Chondrocyte (in vitro differentiated cells): ENCODE data around the gene QSOX2. TPM values are rescaled to one million over a fixed set of nuclear protein-coding genes. Genes with fewer than 3 reads are reported as not detected.

ENCODE experiments used
- DNase-seq: peaks from one replicate; pipeline ENCODE4 v3.0.0; 2021; ENCODE audit warnings: mixed read lengths, low spot score
- H3K27ac Mint-ChIP-seq: one replicate; pipeline ENCODE4 v1.8.0; 2021; ENCODE audit warnings: mild to moderate bottlenecking, moderate library complexity, mixed read lengths; ENCODE audit not compliant: unreplicated experiment
- H3K27me3 Mint-ChIP-seq: 2 replicates; pipeline ENCODE4 v1.8.0; 2021; ENCODE audit warnings: low read depth, mixed read lengths
- H3K36me3 Mint-ChIP-seq: 2 replicates; pipeline ENCODE4 v1.8.0; 2021; ENCODE audit warnings: low read depth, mixed read lengths
- H3K4me1 Mint-ChIP-seq: 2 replicates; pipeline ENCODE4 v1.8.0; 2021; ENCODE audit warnings: low read depth, mild to moderate bottlenecking, mixed read lengths
- H3K4me3 Mint-ChIP-seq: one replicate; pipeline ENCODE4 v1.8.0; 2021; ENCODE audit warnings: mild to moderate bottlenecking, moderate library complexity, mixed read lengths; ENCODE audit not compliant: unreplicated experiment
- H3K9me3 Mint-ChIP-seq: 2 replicates; pipeline ENCODE4 v1.8.0; 2021; ENCODE audit warnings: low read depth, mixed read lengths
- total RNA-seq: library from RNA; stranded (reverse); gene quantifications from 3 replicates; pipeline ENCODE4 v1.2.1, GENCODE V29; 2021
- TF ChIP-seq, protein P1 (sequence below): fragments of 200-600 bp; sonication (generic); IDR thresholded peaks from 2 replicates; pipeline ENCODE4 v1.5.0; 2021; ENCODE audit warnings: antibody characterized with exemption, mild to moderate bottlenecking, moderate library complexity

Gene QSOX2
- total RNA-seq, 1 donor from 2014 or later, result 14.3 TPM

DNA sequence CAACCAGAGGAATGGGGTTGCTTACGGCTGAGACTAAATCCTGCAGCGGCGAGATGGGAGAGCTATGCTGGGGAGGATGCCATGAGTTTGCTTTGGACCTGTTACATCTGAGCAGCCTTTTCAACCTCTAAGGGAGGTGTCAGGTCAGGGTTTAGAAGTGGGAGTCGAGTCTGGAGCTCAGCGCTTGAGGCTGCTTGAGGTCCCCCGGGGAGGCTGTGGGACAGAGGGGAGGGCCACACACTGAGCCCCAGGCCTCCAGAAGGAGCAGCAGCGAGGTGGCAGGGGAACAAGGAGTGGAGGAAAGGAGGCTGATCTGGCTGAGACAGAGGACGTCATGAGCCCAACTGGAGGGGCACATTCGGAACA, 1.9 kb upstream of the QSOX2 start:
- Mint-ChIP-seq H3K27ac (no peak overlapping the region), H3K27me3 (no peaks in the 10 kb centered on the region), H3K9me3 (no peaks in the 10 kb centered on the region), H3K36me3 (no peaks in the 10 kb centered on the region), H3K4me1 (peaks cover 24% of the 10 kb centered on the region), H3K4me3 (no peak overlapping the region)
- TF ChIP-seq, protein P1, sequence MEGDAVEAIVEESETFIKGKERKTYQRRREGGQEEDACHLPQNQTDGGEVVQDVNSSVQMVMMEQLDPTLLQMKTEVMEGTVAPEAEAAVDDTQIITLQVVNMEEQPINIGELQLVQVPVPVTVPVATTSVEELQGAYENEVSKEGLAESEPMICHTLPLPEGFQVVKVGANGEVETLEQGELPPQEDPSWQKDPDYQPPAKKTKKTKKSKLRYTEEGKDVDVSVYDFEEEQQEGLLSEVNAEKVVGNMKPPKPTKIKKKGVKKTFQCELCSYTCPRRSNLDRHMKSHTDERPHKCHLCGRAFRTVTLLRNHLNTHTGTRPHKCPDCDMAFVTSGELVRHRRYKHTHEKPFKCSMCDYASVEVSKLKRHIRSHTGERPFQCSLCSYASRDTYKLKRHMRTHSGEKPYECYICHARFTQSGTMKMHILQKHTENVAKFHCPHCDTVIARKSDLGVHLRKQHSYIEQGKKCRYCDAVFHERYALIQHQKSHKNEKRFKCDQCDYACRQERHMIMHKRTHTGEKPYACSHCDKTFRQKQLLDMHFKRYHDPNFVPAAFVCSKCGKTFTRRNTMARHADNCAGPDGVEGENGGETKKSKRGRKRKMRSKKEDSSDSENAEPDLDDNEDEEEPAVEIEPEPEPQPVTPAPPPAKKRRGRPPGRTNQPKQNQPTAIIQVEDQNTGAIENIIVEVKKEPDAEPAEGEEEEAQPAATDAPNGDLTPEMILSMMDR, result no peak
- no peak for DNase-seq

DNA sequence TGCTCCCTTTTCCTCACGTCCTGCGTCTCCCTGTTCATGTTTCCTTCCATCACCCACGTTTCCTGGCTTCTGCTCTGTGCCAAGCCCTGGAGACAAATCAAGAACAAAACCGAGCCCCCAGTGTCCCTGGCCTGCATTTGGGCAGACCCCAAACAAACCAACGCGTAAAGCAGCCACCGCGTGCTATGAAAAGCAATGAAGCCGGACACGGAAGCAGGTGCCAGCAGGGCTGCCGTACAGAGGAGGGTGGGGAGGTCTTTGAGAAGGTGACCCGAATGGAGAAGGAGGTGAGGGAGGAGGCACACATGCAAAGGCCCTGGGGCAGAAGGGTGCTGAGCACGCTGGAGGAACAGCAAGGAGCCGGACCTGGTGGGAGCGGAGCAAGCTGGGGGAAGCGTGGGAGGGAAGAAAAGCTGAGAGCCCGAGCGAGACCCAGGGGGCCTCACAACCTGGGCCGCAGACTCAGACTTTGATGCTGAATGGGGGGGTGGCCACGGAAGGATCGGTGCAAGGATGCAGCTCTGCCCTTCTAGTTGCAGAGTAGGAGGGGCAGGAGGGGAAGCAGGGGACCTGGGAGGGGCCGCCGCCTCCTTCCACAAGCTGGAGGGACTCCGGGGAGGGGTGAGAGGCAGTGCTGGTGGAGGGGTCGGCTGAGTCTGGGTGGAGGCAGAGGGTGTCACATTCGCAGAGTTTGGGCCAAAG, 1.4 kb upstream of the QSOX2 start:
- no peaks in the 10 kb centered on the region for H3K27me3 Mint-ChIP-seq
- H3K4me1 Mint-ChIP-seq, result peaks cover 24% of the 10 kb centered on the region
- no peak overlapping the region for H3K4me3 Mint-ChIP-seq
- no peaks in the 10 kb centered on the region for H3K9me3 Mint-ChIP-seq
- DNase-seq, result no peak
- no peak overlapping the region for H3K27ac Mint-ChIP-seq
- TF ChIP-seq, protein P1, result no peak
- no peaks in the 10 kb centered on the region for H3K36me3 Mint-ChIP-seq

DNA sequence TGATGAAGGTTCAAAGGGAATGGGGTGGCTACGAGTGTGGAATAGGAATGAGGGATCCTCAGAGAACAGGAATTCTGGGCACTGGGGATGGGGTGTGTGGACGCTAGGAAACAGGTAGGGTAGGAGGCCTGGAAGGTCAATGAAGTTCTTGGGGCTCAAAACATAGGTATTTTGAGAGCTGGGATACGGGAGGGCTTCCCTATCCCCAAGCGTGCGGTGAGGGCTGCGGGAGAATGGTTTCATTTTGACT, 718 bp downstream of the QSOX2 start:
- H3K4me1 Mint-ChIP-seq, result peaks cover 24% of the 10 kb centered on the region
- TF ChIP-seq, protein P1, result no peak
- H3K4me3 Mint-ChIP-seq, result peak overlapping the region; percentile 80
- peak overlapping the region; percentile 77 for H3K27ac Mint-ChIP-seq
- no peaks in the 10 kb centered on the region for H3K27me3 Mint-ChIP-seq
- H3K36me3 Mint-ChIP-seq, result no peaks in the 10 kb centered on the region
- DNase-seq, result no peak
- H3K9me3 Mint-ChIP-seq, result no peaks in the 10 kb centered on the region

DNA sequence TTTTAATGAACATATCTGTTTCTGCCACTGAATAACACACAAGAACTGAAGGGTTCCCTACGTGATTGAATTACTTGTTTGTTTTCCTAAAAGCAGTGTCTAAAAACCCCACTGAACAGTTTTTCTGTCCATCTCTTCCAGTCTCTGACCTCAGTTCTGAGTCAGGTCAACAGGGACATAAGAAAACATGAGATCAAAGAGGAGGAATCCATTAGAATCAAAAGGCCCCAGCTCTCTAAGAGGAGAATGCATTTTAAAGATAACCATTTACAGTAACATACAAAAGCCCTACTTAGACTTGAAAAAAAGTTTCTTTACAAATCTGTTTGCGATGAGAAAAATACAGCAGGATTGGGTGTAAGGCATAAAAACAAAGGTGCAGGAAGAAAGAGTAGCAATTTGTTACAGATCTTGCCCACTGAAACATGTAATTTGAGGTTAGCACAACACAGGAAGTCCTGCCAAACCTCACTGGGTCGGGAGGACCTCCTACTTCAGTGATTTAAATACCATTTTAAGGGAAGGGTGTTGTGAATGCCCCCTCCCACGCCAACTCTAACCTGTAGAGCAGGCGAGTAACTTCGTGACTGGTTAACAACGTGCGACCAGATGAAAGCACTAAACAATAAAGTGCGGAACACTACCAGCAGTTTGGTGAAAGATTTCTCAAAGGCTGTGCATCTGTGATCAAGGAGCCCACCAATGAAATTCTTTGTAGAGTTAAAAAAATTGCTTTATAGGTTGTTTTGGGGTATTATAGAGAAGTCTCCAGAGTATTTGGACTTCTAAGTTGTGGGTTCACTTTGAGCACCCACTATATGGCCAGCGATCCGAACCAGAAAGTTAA, 1.3 kb downstream of the QSOX2 start:
- peaks cover 24% of the 10 kb centered on the region for H3K4me1 Mint-ChIP-seq
- H3K36me3 Mint-ChIP-seq, result no peaks in the 10 kb centered on the region
- peak overlapping the region; percentile 80 for H3K4me3 Mint-ChIP-seq
- TF ChIP-seq, protein P1, result no peak
- no peak for DNase-seq
- peak overlapping the region; percentile 77 for H3K27ac Mint-ChIP-seq
- H3K9me3 Mint-ChIP-seq, result no peaks in the 10 kb centered on the region
- no peaks in the 10 kb centered on the region for H3K27me3 Mint-ChIP-seq

DNA sequence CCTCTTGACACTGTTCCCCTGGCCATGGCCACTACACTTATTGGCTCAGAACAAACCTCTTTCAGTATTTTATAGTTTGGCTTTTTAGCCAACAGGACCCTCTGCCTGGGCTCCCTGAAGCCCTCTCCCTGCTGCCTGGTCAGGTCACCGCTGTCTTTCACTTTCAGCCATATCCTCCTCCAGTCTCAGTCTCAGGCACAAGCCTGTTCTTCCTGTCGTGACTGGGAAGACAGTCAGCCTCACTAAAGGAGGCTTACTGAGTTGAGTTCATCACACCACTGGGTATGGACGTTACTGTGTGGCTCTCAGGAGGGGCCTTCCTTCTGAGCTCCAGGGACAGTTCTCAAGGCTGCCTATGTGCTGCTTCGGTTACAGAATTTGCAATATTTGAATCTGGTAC, 2.0 kb downstream of the QSOX2 start:
- Mint-ChIP-seq H3K4me1 (peaks cover 24% of the 10 kb centered on the region), H3K36me3 (no peaks in the 10 kb centered on the region), H3K27ac (no peak overlapping the region), H3K4me3 (no peak overlapping the region), H3K27me3 (no peaks in the 10 kb centered on the region), H3K9me3 (no peaks in the 10 kb centered on the region)
- DNase-seq, result no peak
- TF ChIP-seq, protein P1, result no peak
